Measurements from ENCODE around the gene POGLUT3. TPM values are rescaled to one million over a fixed set of nuclear protein-coding genes. Genes with fewer than 3 reads are reported as not detected.

POGLUT3 gene
- total and polyA plus RNA-seq, 2 experiments from 2014 or later = 21.6 to 23.9 TPM

DNA sequence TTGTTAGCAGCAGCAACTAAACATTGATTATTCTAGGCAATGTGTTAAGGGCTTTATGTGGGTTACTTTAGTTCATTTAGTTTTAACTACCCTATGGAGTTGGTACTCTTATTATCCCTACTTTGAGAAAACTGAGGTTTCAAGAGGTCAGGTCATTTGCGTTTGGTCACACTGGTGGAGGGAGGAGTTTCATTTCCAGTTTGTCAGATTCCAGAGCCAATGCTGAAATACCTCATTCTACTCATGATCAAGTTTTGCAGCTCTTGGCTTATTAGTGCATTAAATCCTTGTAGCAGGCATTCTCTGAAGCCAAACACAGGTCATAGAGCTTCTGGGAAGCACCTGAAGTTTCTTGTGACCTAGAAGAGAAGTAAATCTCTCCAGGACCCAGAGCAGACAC is 24.1 kb upstream of the POGLUT3 start:
- Histone ChIP-seq H3F3A (ENCODE audit: insufficient read depth) (no peaks in the 10 kb centered on the region), H2AFZ (no peak overlapping the region), H3K27me3 (replicated peaks; ENCODE audit: insufficient read depth) (no peaks in the 10 kb centered on the region; the same call in 1 of the 2 replicates), H3K27ac (no peak overlapping the region), H3K36me3 (ENCODE audit: low read depth) (no peaks in the 10 kb centered on the region), H3K79me2 (ENCODE audit: insufficient read depth) (no peaks in the 10 kb centered on the region), H3K4me1 (ENCODE audit: insufficient read depth) (no peaks in the 10 kb centered on the region), H3K9me2 (ENCODE audit: insufficient read depth) (no peaks in the 10 kb centered on the region), H4K20me1 (ENCODE audit: insufficient read depth) (no peaks in the 10 kb centered on the region), H3K4me2 (ENCODE audit: unreplicated experiment) (no peak overlapping the region), H3K4me3 (no peak overlapping the region), H3K9ac (no peak overlapping the region), H3K9me3 (ENCODE audit: low read depth) (no peaks in the 10 kb centered on the region)
- 83 to 94% methylated on average over 1 of the region's 1 CpG for WGBS, 2 experiments (ENCODE audit: low coverage in 1 of 2, low lambda C conversion rate in 2 of 2, missing lambda C conversion rate in 2 of 2)
- no peak for DNase-seq
- in situ Hi-C loops (cut with MboI) = no loop called here
- TF ChIP-seq EZH2phosphoT487 (IDR thresholded peaks at IDR 0.05; ENCODE audit: insufficient read depth, low read depth) (no peak), EZH2 (IDR thresholded peaks at IDR 0.05; ENCODE audit: insufficient read depth, poor library complexity, severe bottlenecking) (no peak)

DNA sequence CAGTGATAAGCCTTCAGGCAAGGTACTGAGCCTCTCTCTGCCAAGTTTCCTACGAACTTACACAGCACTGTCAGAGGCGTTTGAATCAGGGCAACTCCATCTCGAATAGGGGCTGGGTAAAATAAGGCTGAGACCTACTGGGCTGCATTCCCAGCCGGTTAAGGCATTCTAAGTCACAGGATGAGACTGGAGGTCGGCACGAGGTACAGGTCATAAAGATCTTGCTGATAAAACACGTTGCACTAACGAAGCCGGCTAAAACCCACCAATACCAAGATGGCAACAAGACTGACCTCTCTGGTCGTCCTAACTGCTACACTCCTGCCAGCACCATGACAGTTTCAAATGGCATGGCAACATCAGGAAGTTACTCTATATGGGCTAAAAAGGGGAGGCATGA is 20.4 kb upstream of the POGLUT3 start:
- Histone ChIP-seq H3K27ac (no peak overlapping the region), H3F3A (ENCODE audit: insufficient read depth) (no peaks in the 10 kb centered on the region), H3K4me1 (ENCODE audit: insufficient read depth) (no peaks in the 10 kb centered on the region), H3K9ac (no peak overlapping the region), H4K20me1 (ENCODE audit: insufficient read depth) (no peaks in the 10 kb centered on the region), H3K9me3 (ENCODE audit: low read depth) (no peaks in the 10 kb centered on the region), H3K27me3 (replicated peaks; ENCODE audit: insufficient read depth) (no peaks in the 10 kb centered on the region), H3K4me2 (ENCODE audit: unreplicated experiment) (no peak overlapping the region), H3K79me2 (ENCODE audit: insufficient read depth) (no peaks in the 10 kb centered on the region), H2AFZ (no peak overlapping the region), H3K9me2 (ENCODE audit: insufficient read depth) (no peaks in the 10 kb centered on the region), H3K36me3 (ENCODE audit: low read depth) (no peaks in the 10 kb centered on the region), H3K4me3 (no peak overlapping the region)
- no peak for TF ChIP-seq EZH2 (IDR thresholded peaks at IDR 0.05; ENCODE audit: insufficient read depth, poor library complexity, severe bottlenecking)
- no peak for TF ChIP-seq EZH2phosphoT487 (IDR thresholded peaks at IDR 0.05; ENCODE audit: insufficient read depth, low read depth)
- in situ Hi-C loops (cut with MboI) = no loop called here
- no peak for DNase-seq
- WGBS, 2 experiments (ENCODE audit: low coverage in 1 of 2, low lambda C conversion rate in 2 of 2, missing lambda C conversion rate in 2 of 2) = 66 to 68% methylated on average over 10 of the region's 10 CpGs

DNA sequence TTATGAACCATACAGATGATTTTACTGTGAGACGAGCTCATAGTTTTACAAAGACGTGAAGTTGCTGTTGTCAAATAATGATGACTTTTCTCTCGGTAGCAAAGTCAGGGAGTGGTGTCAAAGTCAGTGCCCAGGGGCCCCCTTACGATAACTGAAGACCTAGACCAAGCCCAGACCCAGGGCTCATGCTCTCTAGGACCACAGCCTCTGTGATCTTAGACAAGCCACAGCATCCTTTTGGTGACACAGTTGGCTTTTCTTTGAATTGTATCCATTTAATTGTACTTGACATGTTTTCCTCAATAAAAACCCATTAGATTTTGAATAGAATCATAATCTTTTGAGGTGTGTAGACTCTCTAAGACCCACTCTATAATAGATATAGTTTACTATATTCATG is 17.9 kb upstream of the POGLUT3 start:
- Histone ChIP-seq H3K27ac (no peak overlapping the region), H2AFZ (no peak overlapping the region), H3F3A (ENCODE audit: insufficient read depth) (peaks cover 9% of the 10 kb centered on the region; the same call in 1 of the 2 replicates), H3K9ac (no peak overlapping the region), H3K4me3 (no peak overlapping the region), H3K36me3 (ENCODE audit: low read depth) (no peaks in the 10 kb centered on the region), H4K20me1 (ENCODE audit: insufficient read depth) (no peaks in the 10 kb centered on the region), H3K9me2 (ENCODE audit: insufficient read depth) (no peaks in the 10 kb centered on the region), H3K79me2 (ENCODE audit: insufficient read depth) (no peaks in the 10 kb centered on the region), H3K27me3 (replicated peaks; ENCODE audit: insufficient read depth) (no peaks in the 10 kb centered on the region), H3K4me2 (ENCODE audit: unreplicated experiment) (no peak overlapping the region), H3K4me1 (ENCODE audit: insufficient read depth) (0 out of 2 replicates have a peak, but pooled peaks cover 11% of the 10 kb centered on the region), H3K9me3 (ENCODE audit: low read depth) (no peaks in the 10 kb centered on the region)
- DNase-seq = no peak
- in situ Hi-C loops (cut with MboI) = no loop called here
- 75% methylated on average over 4 of the region's 4 CpGs for WGBS, 2 experiments (ENCODE audit: low coverage in 1 of 2, low lambda C conversion rate in 2 of 2, missing lambda C conversion rate in 2 of 2)
- TF ChIP-seq EZH2 (IDR thresholded peaks at IDR 0.05; ENCODE audit: insufficient read depth, poor library complexity, severe bottlenecking) = no peak
- no peak for TF ChIP-seq EZH2phosphoT487 (IDR thresholded peaks at IDR 0.05; ENCODE audit: insufficient read depth, low read depth)

DNA sequence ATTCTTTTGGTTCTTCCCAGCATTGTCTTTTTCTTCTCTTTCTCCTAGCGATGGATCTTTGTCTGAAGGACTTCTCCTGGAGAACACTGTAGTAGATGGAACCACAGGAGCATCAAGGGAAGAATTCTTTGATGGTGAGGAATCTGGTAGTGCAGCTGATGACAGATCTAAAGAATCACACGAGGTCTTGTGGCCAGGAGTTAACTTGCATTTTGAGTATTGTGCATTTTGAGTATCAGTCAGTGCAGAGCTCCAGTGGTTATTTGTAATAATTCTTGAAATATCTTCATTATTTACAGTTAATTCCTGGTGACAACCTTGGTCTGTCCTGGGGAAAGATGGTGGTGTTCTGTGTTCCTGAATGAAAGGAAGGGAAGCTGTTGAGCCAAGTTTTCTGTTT is 14.5 kb upstream of the POGLUT3 start:
- H3F3A ChIP-seq (ENCODE audit: insufficient read depth) = peaks cover 9% of the 10 kb centered on the region; the same call in 1 of the 2 replicates
- no peak overlapping the region for H3K4me2 ChIP-seq (ENCODE audit: unreplicated experiment)
- no peak overlapping the region for H3K4me3 ChIP-seq
- H3K9ac ChIP-seq = no peak overlapping the region
- H3K9me2 ChIP-seq (ENCODE audit: insufficient read depth) = no peaks in the 10 kb centered on the region
- 0 out of 2 replicates have a peak, but pooled peaks cover 12% of the 10 kb centered on the region for H3K4me1 ChIP-seq (ENCODE audit: insufficient read depth)
- H3K27me3 ChIP-seq (replicated peaks; ENCODE audit: insufficient read depth) = no peaks in the 10 kb centered on the region
- no peak for DNase-seq
- no peaks in the 10 kb centered on the region for H3K9me3 ChIP-seq (ENCODE audit: low read depth)
- no peaks in the 10 kb centered on the region for H3K36me3 ChIP-seq (ENCODE audit: low read depth)
- in situ Hi-C loops (cut with MboI) = no loop called here
- H4K20me1 ChIP-seq (ENCODE audit: insufficient read depth) = no peaks in the 10 kb centered on the region
- no peak overlapping the region for H2AFZ ChIP-seq
- no peak overlapping the region for H3K27ac ChIP-seq
- 37 to 45% methylated on average over 2 of the region's 2 CpGs for WGBS, 2 experiments (ENCODE audit: low coverage in 1 of 2, low lambda C conversion rate in 2 of 2, missing lambda C conversion rate in 2 of 2)
- H3K79me2 ChIP-seq (ENCODE audit: insufficient read depth) = no peaks in the 10 kb centered on the region
- TF ChIP-seq EZH2 (IDR thresholded peaks at IDR 0.05; ENCODE audit: insufficient read depth, poor library complexity, severe bottlenecking) = no peak
- TF ChIP-seq EZH2phosphoT487 (IDR thresholded peaks at IDR 0.05; ENCODE audit: insufficient read depth, low read depth) = no peak

Data from GM23248 (cell line).